DOHH2 (cell line): ENCODE results near the gene LIN52.

ENCODE experiments used
- CTCF ChIP-seq: fragments of 200-600 bp; sonication (generic); IDR thresholded peaks from one replicate; pipeline ENCODE4 v1.5.1; 2014; ENCODE audit warnings: antibody characterized with exemption, mild to moderate bottlenecking, low read depth, low read length; ENCODE audit not compliant: poor library complexity, severe bottlenecking
- EZH2phosphoT487 ChIP-seq: fragments of 200-600 bp; sonication (generic); IDR thresholded peaks from 2 replicates; pipeline ENCODE4 v1.6.1; 2017; ENCODE audit warnings: borderline replicate concordance, mild to moderate bottlenecking, antibody characterized with exemption, low read length, moderate library complexity, mixed read lengths

GRCh38 chr14:74219277-74220205 lies 134.8 kb downstream of the LIN52 start:
- TF ChIP-seq CTCF (no peak), EZH2phosphoT487 (no peak)
